ENCODE results near the gene RNF222. TPM values are rescaled to one million over a fixed set of nuclear protein-coding genes. Genes with fewer than 3 reads are reported as not detected.

Gene RNF222
- polyA plus RNA-seq, 1 experiment = not detected

- POLR2A ChIA-PET = no interaction called here
- no peak for DNase-seq (ENCODE audit: low read depth)
- Histone ChIP-seq H3K27me3 (ENCODE audit: control insufficient read depth, insufficient read depth, low read length) (no peaks in the 10 kb centered on the region), H3K4me3 (ENCODE audit: low read depth, low read length) (no peak overlapping the region), H3K36me3 (ENCODE audit: control insufficient read depth, insufficient read depth, low read length) (no peaks in the 10 kb centered on the region)
- CTCF ChIA-PET = interaction anchor here (1.4 to 1.8 kb wide), 3 partner anchors 15 to 287 kb away, joined by 3 to 6 read pairs (median 6); partner anchors contain the start of gene KRABD2
- TF ChIP-seq CTCF (IDR thresholded peaks at IDR 0.05; ENCODE audit: insufficient read depth, low read depth, low read length) = no peak
Observed at GRCh38 chr17:8360751-8361150, 36.9 kb downstream of the RNF222 start.

- no peak overlapping the region for H3K4me3 ChIP-seq (ENCODE audit: low read depth, low read length)
Observed at GRCh38 chr17:8360260-8360659, 37.4 kb downstream of the RNF222 start.

GRCh38 chr17:8359769-8360168 lies 37.9 kb downstream of the RNF222 start:
- ChIA-PET POLR2A (no interaction called here), CTCF (interaction anchor here (1.4 to 1.8 kb wide), 3 partner anchors 16 to 286 kb away, joined by 3 to 6 read pairs (median 6); partner anchors contain the start of gene KRABD2)
- Histone ChIP-seq H3K36me3 (ENCODE audit: control insufficient read depth, insufficient read depth, low read length) (no peaks in the 10 kb centered on the region), H3K27me3 (ENCODE audit: control insufficient read depth, insufficient read depth, low read length) (no peaks in the 10 kb centered on the region), H3K4me3 (ENCODE audit: low read depth, low read length) (no peak overlapping the region)
- TF ChIP-seq CTCF (IDR thresholded peaks at IDR 0.05; ENCODE audit: insufficient read depth, low read depth, low read length) = no peak
- peak; percentile 68 for DNase-seq (ENCODE audit: low read depth)

More at GRCh38 chr17:8360260-8360659, 37.4 kb downstream of the RNF222 start:
- no peak for TF ChIP-seq CTCF (IDR thresholded peaks at IDR 0.05; ENCODE audit: insufficient read depth, low read depth, low read length)
- ChIA-PET CTCF (interaction anchor here (1.4 to 1.8 kb wide), 3 partner anchors 16 to 287 kb away, joined by 3 to 6 read pairs (median 6); partner anchors contain the start of gene KRABD2), POLR2A (no interaction called here)
- no peaks in the 10 kb centered on the region for H3K36me3 ChIP-seq (ENCODE audit: control insufficient read depth, insufficient read depth, low read length)
- no peak for DNase-seq (ENCODE audit: low read depth)
- H3K27me3 ChIP-seq (ENCODE audit: control insufficient read depth, insufficient read depth, low read length) = no peaks in the 10 kb centered on the region

- TF ChIP-seq CTCF (IDR thresholded peaks at IDR 0.05; ENCODE audit: insufficient read depth, low read depth, low read length) = no peak
- POLR2A ChIA-PET = no interaction called here
- Histone ChIP-seq H3K36me3 (ENCODE audit: control insufficient read depth, insufficient read depth, low read length) (no peaks in the 10 kb centered on the region), H3K27me3 (ENCODE audit: control insufficient read depth, insufficient read depth, low read length) (no peaks in the 10 kb centered on the region), H3K4me3 (ENCODE audit: low read depth, low read length) (no peak overlapping the region)
- no peak for DNase-seq (ENCODE audit: low read depth)
- CTCF ChIA-PET = no interaction called here
Observed at GRCh38 chr17:8357910-8358309, 39.7 kb downstream of the RNF222 start.

- H3K4me3 ChIP-seq (ENCODE audit: low read depth, low read length) = no peak overlapping the region
- no peak for TF ChIP-seq CTCF (IDR thresholded peaks at IDR 0.05; ENCODE audit: insufficient read depth, low read depth, low read length)
- no peaks in the 10 kb centered on the region for H3K36me3 ChIP-seq (ENCODE audit: control insufficient read depth, insufficient read depth, low read length)
- DNase-seq (ENCODE audit: low read depth) = no peak
- POLR2A ChIA-PET = no interaction called here
- CTCF ChIA-PET = no interaction called here
- H3K27me3 ChIP-seq (ENCODE audit: control insufficient read depth, insufficient read depth, low read length) = peaks cover 1% of the 10 kb centered on the region; the same call in 1 of the 2 replicates
Observed at GRCh38 chr17:8354236-8354635, 43.4 kb downstream of the RNF222 start.

Measured in BJ (cell line).